Body of pancreas (tissue), 4 donors: ENCODE results near the gene EXOC2.

Experiments used
- POLR2A ChIP-seq, 3 donors: fragments of 450-650 bp; IDR thresholded peaks; one replicate each; pipeline ENCODE4 v1.6.1; 2016; ENCODE audit warnings: antibody characterized with exemption in 3 of 3, mild to moderate bottlenecking in 2 of 3
- TF ChIP-seq, protein P1 (sequence below), 7 experiments: fragments of 450-650 bp in 4 of 7; fragments of 200-600 bp in 3 of 7; sonication (generic) in 3 of 7; IDR thresholded peaks; one replicate each; pipeline ENCODE4 v1.5.1; 2016 to 2019; ENCODE audit warnings: antibody characterized with exemption in 7 of 7

DNA sequence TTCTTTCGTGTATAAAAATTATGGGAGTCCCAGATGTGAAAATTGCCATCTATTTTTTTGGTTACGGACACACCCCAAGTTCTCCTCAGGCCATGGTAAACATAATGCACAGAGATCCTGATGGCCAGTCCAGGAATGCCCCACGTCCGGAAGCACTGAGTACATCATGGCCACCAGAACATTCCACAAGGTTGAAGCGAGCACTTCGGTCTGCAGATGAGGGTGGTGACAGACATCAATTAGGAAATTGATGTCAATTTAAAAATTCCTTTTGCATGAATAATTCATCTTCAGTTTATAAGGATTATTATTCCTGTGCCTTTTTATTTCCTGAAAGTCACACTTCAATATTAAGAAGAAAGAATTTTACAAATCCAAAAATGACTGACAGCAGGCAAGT, 13.2 kb upstream of the EXOC2 start:
- TF ChIP-seq, protein P1, sequence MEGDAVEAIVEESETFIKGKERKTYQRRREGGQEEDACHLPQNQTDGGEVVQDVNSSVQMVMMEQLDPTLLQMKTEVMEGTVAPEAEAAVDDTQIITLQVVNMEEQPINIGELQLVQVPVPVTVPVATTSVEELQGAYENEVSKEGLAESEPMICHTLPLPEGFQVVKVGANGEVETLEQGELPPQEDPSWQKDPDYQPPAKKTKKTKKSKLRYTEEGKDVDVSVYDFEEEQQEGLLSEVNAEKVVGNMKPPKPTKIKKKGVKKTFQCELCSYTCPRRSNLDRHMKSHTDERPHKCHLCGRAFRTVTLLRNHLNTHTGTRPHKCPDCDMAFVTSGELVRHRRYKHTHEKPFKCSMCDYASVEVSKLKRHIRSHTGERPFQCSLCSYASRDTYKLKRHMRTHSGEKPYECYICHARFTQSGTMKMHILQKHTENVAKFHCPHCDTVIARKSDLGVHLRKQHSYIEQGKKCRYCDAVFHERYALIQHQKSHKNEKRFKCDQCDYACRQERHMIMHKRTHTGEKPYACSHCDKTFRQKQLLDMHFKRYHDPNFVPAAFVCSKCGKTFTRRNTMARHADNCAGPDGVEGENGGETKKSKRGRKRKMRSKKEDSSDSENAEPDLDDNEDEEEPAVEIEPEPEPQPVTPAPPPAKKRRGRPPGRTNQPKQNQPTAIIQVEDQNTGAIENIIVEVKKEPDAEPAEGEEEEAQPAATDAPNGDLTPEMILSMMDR (IDR thresholded peaks at IDR 0.05) = no peak
- no peak for TF ChIP-seq POLR2A (IDR thresholded peaks at IDR 0.05)
